NCI-H2227 (cell line): ENCODE measurements around the gene CABP2.
A peak's percentile ranks its signal among the peaks of the same experiment; 100 is the strongest.
"Not testable (repeated sequence)": the region's sequence is repeated elsewhere in the genome, so short reads cannot be mapped to it uniquely, and the experiment has no call there.

ENCODE experiments used
- DNase-seq: peaks from one replicate; lab custom pipeline; 2025; ENCODE audit not compliant: unreplicated experiment; lab: John Stamatoyannopoulos, UW

The CABP2 gene

DNA sequence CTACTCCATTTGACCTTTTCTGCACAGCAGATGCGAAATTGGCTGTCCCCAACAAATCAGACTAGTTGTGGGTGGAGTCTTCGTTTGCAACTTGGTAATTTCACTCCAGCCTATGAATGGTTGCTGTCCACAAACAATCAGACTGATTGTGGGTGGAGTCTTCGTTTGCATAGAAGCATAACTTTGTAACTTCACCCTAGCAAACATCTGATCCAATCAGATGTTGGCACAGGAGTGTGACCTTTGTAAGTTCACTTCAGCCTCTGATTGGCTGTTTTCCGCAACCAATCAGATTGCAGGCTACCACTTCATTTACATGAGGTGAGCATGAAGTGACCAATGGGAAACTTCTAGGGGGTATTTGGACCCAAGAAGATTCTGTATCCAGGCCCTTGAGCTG lies 16.3 kb upstream of the CABP2 start:
- no peak for DNase-seq

DNA sequence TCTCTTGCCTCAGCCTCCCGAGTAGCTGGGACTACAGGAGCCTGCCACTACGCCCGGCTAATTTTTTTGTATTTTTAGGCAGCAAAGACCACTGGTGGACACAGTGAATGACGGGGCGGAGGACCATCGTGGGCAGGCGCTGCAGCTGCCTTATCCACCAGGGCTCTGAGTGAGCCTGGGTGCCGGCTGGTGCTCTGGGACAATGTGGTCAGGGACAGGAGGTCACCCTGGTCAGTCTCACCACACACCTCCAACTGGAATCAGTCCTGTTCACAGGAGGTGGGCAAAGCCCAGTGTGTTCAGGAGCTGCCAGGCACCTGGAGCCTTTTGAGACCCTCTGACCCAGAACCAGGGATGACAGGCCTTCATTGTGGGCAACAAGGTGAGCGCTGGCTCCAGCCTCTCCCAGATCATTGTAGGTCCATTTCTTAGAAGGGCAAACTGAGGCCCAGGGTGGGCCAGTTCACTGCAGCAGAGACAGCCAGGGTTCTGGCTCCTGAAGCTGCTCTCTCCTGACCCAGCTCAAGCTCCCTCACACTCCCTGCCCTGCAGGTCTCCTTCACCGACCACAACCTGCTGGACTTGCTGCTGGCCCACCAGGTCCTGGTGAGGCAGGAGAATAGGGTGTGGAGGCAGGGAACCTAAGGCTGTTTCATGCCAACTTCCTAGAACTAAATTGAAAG lies 15.7 kb upstream of the CABP2 start:
- no peak for DNase-seq

DNA sequence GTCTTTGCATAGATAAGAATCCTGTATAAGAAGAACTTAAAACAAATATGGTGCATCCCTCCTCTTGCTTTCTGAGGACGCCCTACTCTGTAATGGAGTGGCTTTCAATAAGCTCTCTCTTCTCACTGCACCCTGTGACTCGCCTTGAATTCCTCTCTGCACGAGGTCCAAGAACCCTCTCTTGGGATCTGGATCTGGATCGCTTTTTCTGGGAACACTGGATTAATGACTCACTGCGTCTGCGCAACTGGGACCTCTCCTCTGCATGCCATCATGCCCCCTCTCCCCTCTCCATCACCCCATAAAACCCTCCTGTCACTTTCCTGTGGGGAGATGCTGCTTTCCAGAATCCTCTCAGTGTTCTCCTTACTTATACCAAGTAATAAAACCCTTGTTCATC lies 15.1 kb upstream of the CABP2 start:
- no peak for DNase-seq

DNA sequence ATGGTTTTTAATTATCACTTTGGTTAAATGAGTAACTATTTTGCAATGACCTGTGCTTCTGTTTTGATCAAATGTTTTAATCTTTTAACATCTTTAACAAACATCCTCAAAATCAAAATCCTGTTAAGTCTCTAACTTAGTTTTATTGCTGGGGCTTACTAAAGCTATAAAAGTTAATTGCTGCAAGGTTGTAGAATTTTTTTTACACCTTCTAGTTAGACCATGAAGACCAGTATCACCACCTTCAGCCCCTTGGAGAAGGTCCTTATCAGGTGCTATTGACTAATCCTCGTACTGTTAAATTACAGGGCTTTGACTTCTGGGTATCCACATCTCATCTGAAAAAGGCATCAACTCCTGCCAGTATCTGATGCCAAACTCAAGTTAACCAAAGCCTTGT lies 12.3 kb upstream of the CABP2 start:
- no peak for DNase-seq

DNA sequence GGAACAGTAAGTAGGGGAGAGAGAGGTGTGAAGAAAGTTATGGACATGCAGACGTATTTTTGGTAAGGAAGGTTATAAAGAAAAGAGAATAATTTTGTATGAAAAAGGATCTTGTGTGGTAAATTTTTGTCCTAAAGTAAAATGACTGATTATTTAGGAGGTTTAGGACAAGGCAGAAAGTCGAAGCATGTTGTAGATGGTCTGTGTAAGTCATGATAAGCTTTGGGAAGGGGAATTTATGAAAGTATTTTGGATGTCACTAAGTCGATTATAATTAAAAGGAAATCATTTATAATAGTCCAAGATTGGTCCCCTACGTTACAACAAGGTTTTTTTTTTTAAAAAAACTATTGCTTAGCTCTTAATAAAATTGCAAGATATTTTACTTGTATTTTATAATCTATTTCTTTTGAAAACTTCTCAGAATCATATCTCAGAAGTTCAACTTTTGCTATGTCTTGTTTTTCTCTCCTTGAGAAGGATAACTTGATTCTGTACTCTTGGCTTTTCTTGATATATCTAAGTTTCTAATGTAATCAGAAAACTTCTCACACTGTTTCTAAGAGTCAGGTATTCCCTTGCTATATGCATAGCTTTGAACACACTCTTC lies 10.9 kb upstream of the CABP2 start:
- DNase-seq, result peak; percentile 22

DNA sequence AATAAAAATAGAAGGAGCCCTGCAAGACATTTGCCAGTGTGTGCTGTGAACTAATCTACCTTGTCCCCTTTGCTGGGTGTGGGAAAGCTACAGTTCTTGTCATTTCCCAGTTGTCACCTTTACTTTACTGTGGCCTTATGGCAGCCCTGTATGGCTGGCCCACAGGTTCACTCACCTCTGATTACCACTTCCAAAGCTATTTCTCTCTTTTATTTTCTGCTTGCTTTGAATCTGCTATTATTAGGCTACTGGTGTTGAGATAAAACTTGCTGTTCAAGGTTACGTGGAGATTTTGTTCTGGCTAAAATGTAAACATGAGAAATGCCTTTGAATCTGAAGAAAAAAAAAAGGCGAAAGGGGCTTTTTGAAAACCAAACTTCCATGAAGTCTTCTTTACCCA lies 9.6 kb upstream of the CABP2 start:
- no peak for DNase-seq

DNA sequence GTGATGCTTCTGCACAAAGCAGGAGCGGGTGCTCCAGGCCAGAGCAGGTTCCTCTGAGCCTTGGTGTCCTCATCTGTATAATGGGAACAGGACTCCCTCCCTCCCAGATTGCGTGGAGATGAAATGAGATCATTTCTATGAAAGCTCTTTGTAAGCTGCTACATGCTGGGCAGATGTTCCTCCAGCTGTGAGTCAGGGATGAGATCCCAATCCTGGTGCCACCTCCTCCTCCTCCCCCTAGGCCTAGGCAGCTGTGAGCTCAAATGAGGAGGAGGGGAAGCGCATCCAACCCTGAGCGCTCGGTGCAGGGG lies 7.0 kb upstream of the CABP2 start:
- DNase-seq, result no peak

DNA sequence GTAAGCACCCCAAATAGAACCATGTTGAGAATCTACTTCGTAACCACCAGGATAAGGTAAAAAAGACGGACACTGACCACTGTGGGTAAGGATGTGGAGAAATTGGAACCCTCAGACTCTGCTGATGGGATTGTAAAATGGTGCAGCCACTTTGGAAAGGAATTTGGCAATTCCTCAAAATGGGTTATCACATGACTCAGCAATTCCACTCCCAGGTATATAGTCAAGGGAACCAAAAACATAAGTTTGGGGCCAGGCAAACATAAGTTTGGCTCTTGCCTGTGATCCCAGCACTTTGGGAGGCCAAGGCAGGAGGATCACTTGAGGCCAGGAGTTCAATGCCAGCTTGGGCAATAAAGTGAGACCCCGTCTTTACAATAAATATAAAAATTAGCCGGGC lies 5.1 kb upstream of the CABP2 start:
- DNase-seq, result no peak

DNA sequence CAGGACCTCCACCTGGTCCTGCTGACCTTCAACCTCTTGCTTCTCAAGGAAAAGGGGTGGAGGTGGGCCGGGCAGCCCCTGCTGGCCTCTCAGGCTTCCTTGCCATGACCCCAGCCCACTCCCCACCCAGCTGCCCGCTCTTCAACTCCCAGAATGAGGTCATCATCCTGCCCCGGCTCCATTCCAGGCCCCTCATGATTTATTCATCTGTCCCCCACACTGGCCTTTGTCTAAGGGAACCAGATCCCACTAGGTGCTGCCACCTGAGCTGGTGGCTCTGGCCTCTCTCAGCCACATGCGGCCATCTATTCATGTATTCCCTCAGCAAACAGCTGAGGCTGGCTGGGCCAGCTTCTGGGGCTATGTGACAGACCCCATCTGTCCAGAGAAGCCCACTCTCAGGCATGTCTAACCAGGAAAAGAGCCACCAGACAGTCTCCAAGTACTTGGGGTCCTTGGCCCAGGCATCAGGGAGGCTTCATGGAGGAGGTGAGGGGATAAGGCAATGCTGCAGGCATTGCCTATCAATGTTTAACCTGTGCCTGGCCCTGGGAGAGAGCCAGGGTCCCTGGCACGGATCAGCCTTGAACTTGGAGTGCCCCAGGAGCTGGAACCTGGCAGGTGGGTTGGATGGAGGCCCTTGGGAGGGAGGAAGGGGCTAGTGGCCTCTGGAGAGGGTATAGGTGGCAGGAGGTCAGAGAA lies 2.2 kb upstream of the CABP2 start:
- DNase-seq, result no peak

DNA sequence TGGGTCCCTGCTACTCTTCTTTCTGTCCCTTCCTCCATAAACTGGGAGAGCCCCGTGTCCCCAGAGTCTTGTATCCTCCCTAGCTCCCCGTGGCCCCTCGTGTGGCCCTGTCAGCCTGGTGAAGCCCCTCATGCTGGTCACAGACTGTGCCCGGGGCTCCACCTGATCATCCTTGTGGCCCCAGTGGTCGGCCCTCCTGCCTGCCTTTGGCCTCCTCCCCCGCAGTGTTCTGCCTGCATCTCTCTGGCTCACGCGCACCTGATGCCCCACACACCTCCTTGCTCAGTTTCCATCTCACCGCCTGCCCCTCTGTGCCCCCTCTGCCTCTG lies 1.2 kb upstream of the CABP2 start:
- no peak for DNase-seq

DNA sequence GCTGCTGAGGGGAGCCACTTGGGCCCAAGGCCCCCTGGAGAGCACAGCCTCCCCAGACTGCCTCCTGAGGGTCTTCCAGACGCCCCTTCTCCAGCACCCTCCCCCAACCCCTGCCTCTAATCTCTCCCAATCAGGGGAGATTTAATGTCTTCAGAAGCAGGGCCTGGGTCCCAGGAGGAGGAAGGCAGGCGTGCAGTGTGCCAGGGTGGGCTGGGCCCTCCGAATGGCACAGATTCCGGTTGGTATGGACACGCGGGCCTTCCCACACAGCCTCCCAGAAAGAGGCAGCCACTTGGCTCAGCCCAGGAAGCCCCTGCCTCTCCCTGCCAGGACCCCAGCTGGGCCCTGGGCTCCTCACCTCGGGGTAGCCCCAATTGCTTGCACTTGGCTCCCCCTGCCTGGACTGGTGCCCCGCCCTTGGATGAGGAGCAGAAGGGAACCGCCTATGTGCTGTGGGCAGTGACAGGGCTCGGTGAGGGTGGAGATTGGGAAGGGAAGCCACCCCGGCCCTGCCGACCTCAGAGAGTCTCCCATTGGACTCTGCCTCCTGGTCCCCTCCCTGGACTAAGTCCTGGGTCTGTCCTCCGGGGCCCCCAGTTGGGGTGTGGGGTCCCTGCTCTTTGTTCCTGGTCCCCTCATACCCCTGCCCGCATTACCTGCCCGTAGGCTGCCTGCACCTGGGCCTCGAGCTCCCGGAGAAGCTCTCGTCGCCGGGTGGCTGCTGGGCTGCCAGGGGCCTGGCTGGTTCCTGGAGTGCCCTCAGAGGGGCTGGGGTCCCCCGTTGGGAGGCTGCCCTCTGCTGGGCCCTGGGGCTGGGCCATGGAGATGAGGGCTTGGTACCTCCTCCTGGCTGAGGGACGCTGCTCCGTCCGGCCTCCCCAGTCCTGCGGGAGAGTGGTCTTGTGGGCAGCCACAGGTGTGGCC lies 572 bp upstream of the CABP2 start:
- no peak for DNase-seq

DNA sequence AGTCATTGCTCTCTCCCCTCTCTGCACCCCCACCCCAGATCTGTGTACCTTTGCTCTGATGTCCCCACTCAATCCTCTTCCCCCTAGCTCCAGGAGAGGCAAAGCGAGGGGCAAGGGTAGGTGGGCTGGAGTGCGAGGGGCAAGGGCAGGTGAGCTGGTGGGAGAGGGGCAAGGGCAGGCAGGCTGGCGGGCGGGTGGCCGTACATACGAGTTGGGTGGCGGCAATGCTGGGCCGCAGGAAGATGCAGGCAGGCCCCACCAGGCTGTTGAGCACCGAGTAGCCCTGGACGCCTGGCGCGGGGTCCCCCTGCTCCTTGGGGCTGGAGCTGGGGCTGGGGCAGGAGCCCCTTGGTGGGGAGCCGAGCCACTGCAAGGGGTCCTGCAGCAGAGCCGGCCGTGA lies 908 bp downstream of the CABP2 start:
- no peak for DNase-seq

DNA sequence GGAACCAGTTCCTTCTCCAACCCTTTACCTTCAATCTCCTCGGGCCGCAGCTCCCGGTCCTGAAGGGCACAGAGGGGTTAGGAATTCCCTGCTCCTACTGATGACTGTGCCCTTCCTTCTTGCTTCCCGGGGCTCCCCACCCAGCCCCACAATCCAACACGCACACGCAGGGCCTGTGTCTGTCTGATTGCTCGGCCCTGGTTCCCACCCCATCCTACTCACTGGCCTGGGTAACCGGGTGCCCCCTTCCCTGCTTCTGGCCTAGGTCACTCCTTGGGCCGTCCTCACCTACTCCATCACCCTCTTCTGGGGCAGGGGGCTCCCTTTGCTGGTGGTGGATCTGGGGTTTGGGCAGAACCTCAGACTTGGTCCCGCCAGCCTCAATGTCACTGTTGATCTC lies 1.3 kb downstream of the CABP2 start:
- DNase-seq, result no peak

DNA sequence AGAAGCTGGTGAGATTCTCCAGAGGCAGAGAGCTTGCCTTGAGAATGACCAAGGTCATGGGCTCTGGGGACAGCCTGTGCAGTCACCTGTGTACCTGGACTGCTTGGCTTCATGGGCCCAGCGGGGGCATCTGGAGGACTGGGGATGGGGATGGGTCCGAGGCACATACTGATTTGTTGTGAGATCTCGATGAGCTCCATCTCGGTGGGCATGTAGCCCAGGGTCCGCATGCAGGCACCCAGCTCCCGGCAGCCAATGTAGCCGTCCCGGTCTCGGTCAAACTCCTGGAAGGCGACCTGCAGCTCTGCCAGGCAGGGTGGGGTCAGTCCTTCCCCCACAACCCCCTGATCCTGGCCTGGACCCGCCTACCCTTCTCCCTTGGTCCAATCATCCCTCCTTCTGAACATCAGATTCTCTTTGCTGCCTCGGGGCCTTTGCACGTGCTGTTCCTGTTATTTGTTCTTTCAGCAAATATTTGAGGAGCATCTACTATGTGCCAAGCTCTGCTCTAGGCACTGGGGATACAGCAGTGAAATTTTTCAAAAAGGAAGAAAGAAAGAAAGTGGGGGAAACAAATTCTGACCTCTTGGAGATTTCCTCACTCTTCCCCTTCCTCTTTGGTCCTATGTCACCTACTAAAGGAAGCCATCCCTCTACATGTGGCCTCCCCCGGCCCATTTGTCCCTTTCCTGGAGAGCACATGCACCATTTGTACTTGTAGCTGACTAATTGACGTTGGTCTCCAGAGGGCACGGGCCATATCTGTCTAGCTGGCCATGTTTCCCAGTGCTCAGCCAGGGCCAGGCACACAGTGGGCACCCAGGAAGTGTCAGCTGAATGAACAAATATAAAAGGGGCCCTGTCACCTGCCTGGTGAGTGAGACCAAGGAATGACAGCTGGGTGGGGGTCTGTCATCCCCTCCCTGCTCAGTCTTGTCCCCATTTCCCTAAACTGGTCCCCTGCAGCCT lies 2.1 kb downstream of the CABP2 start:
- no peak for DNase-seq

DNA sequence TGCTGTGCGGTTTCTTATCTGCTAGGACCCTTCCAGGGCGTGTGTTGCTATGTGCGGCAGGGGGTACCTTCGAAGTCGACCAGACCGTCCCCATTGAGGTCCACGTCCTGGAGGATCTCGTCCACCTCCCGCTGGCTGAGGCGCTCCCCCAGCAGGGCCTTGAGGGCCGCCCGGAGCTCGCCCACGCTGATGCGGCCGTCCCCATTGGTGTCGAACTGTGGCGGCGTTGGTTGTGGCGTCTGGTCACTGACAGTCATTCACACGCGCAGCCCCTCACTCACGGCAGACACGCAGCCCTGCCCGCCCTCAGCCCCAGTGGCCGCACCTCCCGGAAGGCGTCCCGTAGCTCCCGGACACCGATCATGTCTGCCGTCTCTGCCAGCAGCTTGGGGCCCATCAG lies 3.5 kb downstream of the CABP2 start:
- no peak for DNase-seq

DNA sequence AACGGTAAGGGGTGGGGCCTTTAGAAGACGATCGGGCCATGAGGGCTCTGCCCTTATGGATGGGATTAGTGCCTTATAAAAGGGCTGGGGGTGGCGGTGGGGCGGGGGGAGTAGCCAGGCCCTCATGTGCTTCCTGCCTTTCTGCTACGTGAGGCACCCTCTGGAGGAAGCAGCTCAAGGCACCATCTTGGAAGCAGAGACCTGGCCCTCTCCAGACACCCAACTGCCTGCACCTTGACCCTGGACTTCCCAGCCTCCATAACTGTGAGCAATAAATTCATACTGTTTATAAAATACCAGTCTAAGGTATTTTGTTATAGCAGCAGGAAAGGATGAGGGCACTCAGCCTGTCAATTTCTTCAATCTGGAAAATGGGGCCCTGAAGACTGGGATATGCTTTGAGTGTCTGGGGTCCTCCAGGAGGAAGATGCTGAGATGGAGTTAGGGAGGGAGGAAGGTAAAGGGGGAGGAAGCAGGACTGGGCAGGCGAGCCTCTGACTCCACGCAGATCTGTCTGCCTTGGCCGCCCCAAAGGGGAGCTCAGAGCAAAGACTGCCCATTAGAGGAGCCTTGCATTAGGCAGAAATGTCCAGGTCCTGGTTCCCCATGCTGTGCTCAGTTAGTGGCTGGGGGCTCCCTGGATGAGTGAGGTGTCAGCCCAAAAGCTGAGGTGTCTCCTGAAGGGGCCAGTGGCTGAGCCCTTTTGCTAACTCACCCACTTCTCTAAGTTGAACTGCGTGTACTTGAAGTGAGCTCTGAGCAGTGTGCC lies 5.3 kb downstream of the CABP2 start:
- no peak for DNase-seq

DNA sequence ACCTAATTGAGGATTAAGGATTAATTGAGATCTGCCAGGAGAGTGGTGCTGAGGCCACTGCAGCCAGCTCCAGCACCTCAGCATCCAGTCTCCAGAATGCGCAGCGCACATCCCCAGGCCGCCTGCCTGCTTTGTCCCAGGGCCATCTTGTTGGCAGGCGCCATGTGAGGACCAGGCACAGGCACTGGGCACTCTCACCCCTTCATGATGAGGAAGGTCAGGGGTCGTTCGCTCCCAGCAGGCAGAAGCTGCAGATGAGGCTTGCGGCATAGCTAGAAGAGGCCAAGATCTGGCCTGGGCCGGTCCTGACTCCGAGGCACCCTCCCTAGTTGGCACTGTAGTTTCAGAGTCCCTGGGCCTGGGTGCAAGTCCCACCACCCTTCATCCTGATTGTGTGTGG lies 6.4 kb downstream of the CABP2 start:
- no peak for DNase-seq

DNA sequence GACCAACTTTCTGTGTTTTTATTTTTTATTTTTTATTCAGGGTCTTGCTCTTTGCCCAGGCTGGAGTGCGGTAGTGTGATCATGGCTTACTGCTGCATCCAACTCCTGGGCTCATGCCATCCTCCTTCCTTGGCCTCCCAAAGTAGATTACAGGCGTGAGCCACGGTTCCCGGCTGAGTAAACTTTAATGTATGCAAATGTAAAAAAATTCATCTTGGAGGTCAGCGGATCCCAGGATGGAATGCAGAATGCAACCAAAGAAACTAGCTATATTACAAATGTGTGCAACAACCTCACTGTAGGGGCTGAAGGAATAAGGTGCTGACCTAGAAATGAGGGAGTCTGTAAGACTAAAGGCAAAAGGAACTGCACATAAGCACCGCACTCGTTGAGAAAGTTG lies 9.1 kb downstream of the CABP2 start:
- no peak for DNase-seq

DNA sequence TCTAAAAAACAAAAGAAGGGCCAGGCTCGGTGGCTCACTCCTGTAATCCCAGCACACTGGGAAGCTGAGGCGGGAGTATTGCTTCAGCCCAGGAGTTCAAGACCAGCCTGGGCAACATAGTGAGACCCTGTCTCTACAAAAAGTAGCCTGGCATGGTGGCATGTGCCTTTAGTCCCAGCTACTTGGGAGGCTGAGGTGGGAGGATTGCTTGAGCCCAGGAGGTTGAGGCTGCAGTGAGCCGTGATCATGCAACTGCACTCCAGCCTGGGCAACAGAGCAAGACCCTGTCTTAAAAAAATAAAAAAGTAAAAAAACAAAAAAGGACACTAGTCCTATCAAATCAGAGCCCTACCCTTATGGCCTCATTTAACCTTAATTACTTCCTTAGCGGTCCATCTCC lies 11.7 kb downstream of the CABP2 start:
- DNase-seq, result not testable (repeated sequence)

DNA sequence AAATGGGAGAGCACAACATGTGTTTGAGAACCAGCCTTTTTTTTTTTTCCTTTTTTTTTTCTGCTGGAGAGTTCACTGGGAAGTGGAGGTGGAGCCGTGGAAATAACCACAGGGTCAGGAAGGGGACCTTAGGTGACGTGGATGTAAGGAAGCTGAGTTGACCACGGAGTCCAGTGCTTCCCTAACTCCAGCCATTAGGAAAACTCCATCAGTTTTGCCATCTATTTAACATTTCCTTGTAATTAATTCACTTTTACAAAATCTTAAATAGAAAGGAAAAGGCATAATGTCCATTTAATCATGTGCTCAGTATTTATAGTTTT lies 13.3 kb downstream of the CABP2 start:
- DNase-seq, result no peak
